ENCODE measurements around the gene LAMC1. TPM values are rescaled to one million over a fixed set of nuclear protein-coding genes. Genes with fewer than 3 reads are reported as not detected.
A peak's percentile ranks its signal among the peaks of the same experiment; 100 is the strongest.

The LAMC1 gene
- 61.2 TPM for total RNA-seq (2021; ENCODE audit: unreplicated experiment)
- polyA plus RNA-seq (2012): 37.6 and 52.3 TPM in 2 replicates
- Bru-seq, nascent RNA: percentile 82 among the genes with signal in this experiment
- percentile 85 among the genes with signal in this experiment for BruChase-seq, experiment 1, labeled RNA remaining after a 6-hour chase
- percentile 69 among the genes with signal in this experiment for BruChase-seq, experiment 2, labeled RNA remaining after a 2-hour chase
- long read RNA-seq, full-length matches to known transcripts: 43 of 89 reads
- long read RNA-seq, partial matches to known transcripts: 40 of 89 reads
- long read RNA-seq, other reads (novel, unspliced or antisense): 6 of 89 reads

GRCh38 chr1:183023146-183023600, at the start of gene LAMC1:
LAMC1 (plus strand) TSS chr1:183023420; CDS start chr1:183023717, 297 bp downstream.
- BruUV-seq (replicated peaks): no TSS peak
- CTCF ChIA-PET: no interaction called here
- DNase-seq (ENCODE audit: low read depth, low spot score): no peak

More at GRCh38 chr1:183023146-183023600, at the start of gene LAMC1:
- H3K27ac ChIP-seq (ENCODE audit: low read depth, low read length): peak within 1 kb of the TSS; percentile 99
- peaks cover 37 to 65% of the 10 kb centered on the region in 2 experiments for H3K4me1 ChIP-seq (ENCODE audit: control insufficient read depth in 1 of 2, insufficient read depth in 2 of 2, low read length in 2 of 2)
- RAD21 ChIA-PET (ENCODE audit: low non-redundant PET in 1 of 2, low total read pairs in 2 of 2, uncharacterized antibody in 2 of 2, unreplicated experiment in 2 of 2): no interaction called here
- intact Hi-C loops (cut with micrococcal nuclease): loop anchor here (5.0 kb wide), 1 partner anchor 164 kb away; the partner anchor contains the start of gene LAMC2
- POLR2A ChIA-PET: no interaction called here
- H3K27me3 ChIP-seq (ENCODE audit: insufficient read depth, low read length): no peaks in the 10 kb centered on the region
- ATAC-seq: peak; percentile 57
- H3K9ac ChIP-seq (ENCODE audit: low read length): peak within 1 kb of the TSS; percentile 78
- H3K36me3 ChIP-seq (ENCODE audit: control insufficient read depth in 1 of 2, insufficient read depth in 2 of 2, low read length in 2 of 2): 0 out of 4 replicates have a peak, but pooled peaks cover 0 to 6% of the 10 kb centered on the region in 2 experiments
- H3K79me2 ChIP-seq (ENCODE audit: insufficient read depth, low read length): peaks cover 40% of the 10 kb centered on the region
- H2AFZ ChIP-seq (ENCODE audit: low read depth, low read length, poor library complexity, severe bottlenecking): peak within 1 kb of the TSS; percentile 9
- peak within 1 kb of the TSS; percentile 92 for H3K4me2 ChIP-seq (ENCODE audit: low read length)
- H3K9me2 ChIP-seq (ENCODE audit: insufficient read depth): no peaks in the 10 kb centered on the region
- no peaks in the 10 kb centered on the region for H3K9me3 ChIP-seq (ENCODE audit: control insufficient read depth in 1 of 2, insufficient read depth in 1 of 2, low read depth in 1 of 2, low read length in 2 of 2)
- no peaks in the 10 kb centered on the region for H4K20me1 ChIP-seq (ENCODE audit: insufficient read depth)
- TF ChIP-seq CTCF (IDR thresholded peaks at IDR 0.05 in 2 of 3, conservative IDR thresholded peaks at IDR 0.05 in 1 of 3; ENCODE audit: borderline replicate concordance in 1 of 3, insufficient read depth in 1 of 3, low read depth in 2 of 3, low read length in 2 of 3) (no peak), POLR2AphosphoS5 (IDR thresholded peaks at IDR 0.05; ENCODE audit: low read depth, low read length) (peak; percentile 57), POLR2A (IDR thresholded peaks at IDR 0.05; ENCODE audit: borderline replicate concordance, extremely low read depth, insufficient read depth, insufficient read length) (peak; percentile 18), EGR1 (IDR thresholded peaks at IDR 0.05; ENCODE audit: low read depth) (0 out of 2 replicates have a peak, but pooled peaks have one; percentile 51), REST (IDR thresholded peaks at IDR 0.05; ENCODE audit: low read depth) (no peak), CEBPB (IDR thresholded peaks at IDR 0.05; ENCODE audit: low read depth) (no peak), JUND (IDR thresholded peaks at IDR 0.05) (no peak)
- peak within 1 kb of the TSS; percentile 62 to 76 for H3K4me3 ChIP-seq (replicated peaks in 1 of 2; ENCODE audit: low read depth in 1 of 2, low read length in 2 of 2)

Measured in HCT116 (cell line).